ENCODE measurements around the gene NECTIN1. TPM values are rescaled to one million over a fixed set of nuclear protein-coding genes. Genes with fewer than 3 reads are reported as not detected.

NECTIN1 gene
- total and polyA plus RNA-seq, 7 donors = 0.42 to 3.5 (median 1.7) TPM

- H3K36me3 ChIP-seq (ENCODE audit: insufficient read depth in 1 of 2, low read depth in 1 of 2) = no peaks in the 10 kb centered on the region
- intact Hi-C loops (cut with DNase I) = no loop called here
- WGBS, 3 donors = 46 to 70% (median 51%) methylated on average over 21 of the region's 21 CpGs
- no peak for DNase-seq
- no peak for ATAC-seq
- H3K4me3 ChIP-seq = no peak overlapping the region
- peaks cover 0 to 19% (median 2%) of the 10 kb centered on the region in 3 donors for H3K27me3 ChIP-seq (ENCODE audit: insufficient read depth in 3 of 3, low read length in 2 of 3)
- H3K27ac ChIP-seq = no peak overlapping the region
- no peaks in the 10 kb centered on the region for H3K4me1 ChIP-seq
- TF ChIP-seq CTCF (IDR thresholded peaks at IDR 0.05) = no peak
- H3K9me3 ChIP-seq = no peaks in the 10 kb centered on the region
Measured at GRCh38 chr11:119635041-119635740, 93.8 kb downstream of the NECTIN1 start.

GRCh38 chr11:119634301-119634700 lies 94.7 kb downstream of the NECTIN1 start:
- ATAC-seq (no peak), DNase-seq (no peak)
- H3K27ac ChIP-seq = no peak overlapping the region
- H3K4me3 ChIP-seq = no peak overlapping the region
- peaks cover 0 to 19% (median under 1%) of the 10 kb centered on the region in 3 donors for H3K27me3 ChIP-seq (ENCODE audit: insufficient read depth in 3 of 3, low read length in 2 of 3)
- intact Hi-C loops (cut with DNase I) = no loop called here
- no peaks in the 10 kb centered on the region for H3K36me3 ChIP-seq (ENCODE audit: insufficient read depth in 1 of 2, low read depth in 1 of 2)
- WGBS, 3 donors = 33 to 53% (median 34%) methylated on average over 15 of the region's 15 CpGs
- H3K4me1 ChIP-seq = no peaks in the 10 kb centered on the region
- TF ChIP-seq CTCF (IDR thresholded peaks at IDR 0.05) = no peak
- H3K9me3 ChIP-seq = no peaks in the 10 kb centered on the region

- Histone ChIP-seq H3K4me3 (no peak overlapping the region), H3K9me3 (no peaks in the 10 kb centered on the region), H3K27ac (no peak overlapping the region), H3K36me3 (ENCODE audit: insufficient read depth in 1 of 2, low read depth in 1 of 2) (no peaks in the 10 kb centered on the region), H3K4me1 (peaks cover 6% of the 10 kb centered on the region), H3K27me3 (ENCODE audit: insufficient read depth in 3 of 3, low read length in 2 of 3) (peaks cover 0 to 6% (median 0%) of the 10 kb centered on the region in 3 donors)
- intact Hi-C loops (cut with DNase I) = no loop called here
- no peak for TF ChIP-seq CTCF (IDR thresholded peaks at IDR 0.05)
- ATAC-seq (no peak), DNase-seq (peak in 1 of 2 donors; percentile 19)
- WGBS, 3 donors = 75 to 83% (median 80%) methylated on average over 8 of the region's 8 CpGs
Measured at GRCh38 chr11:119629834-119630624, 99.0 kb downstream of the NECTIN1 start.

- intact Hi-C loops (cut with DNase I) = no loop called here
- H3K27ac ChIP-seq = no peak overlapping the region
- no peak for TF ChIP-seq CTCF (IDR thresholded peaks at IDR 0.05)
- peaks cover 6% of the 10 kb centered on the region for H3K4me1 ChIP-seq
- H3K36me3 ChIP-seq (ENCODE audit: insufficient read depth in 1 of 2, low read depth in 1 of 2) = no peaks in the 10 kb centered on the region
- no peak overlapping the region for H3K4me3 ChIP-seq
- WGBS, 3 donors = 72 to 83% (median 80%) methylated on average over 8 to 9 of the region's 9 CpGs
- DNase-seq = peak in 1 of 2 donors; percentile 41
- no peak for ATAC-seq
- no peaks in the 10 kb centered on the region for H3K9me3 ChIP-seq
- no peaks in the 10 kb centered on the region for H3K27me3 ChIP-seq (ENCODE audit: insufficient read depth in 3 of 3, low read length in 2 of 3)
Measured at GRCh38 chr11:119629085-119629484, 99.9 kb downstream of the NECTIN1 start.

Measured in psoas muscle (tissue), 8 donors.